GM12864 (cell line): ENCODE results near the gene DEDD.

Source experiments
- DNase-seq: peaks from one replicate; pipeline ENCODE4 v3.0.0-alpha.2; 2011; ENCODE audit warnings: low read depth
- H3K4me3 ChIP-seq: 2 replicates; pipeline ENCODE4 v1.5.1; 2011; ENCODE audit warnings: mild to moderate bottlenecking, low read depth, low read length, control low read depth
- TF ChIP-seq, protein P1 (sequence below): IDR thresholded peaks from 2 replicates; pipeline ENCODE4 v1.5.1; 2011; ENCODE audit warnings: low read depth, mild to moderate bottlenecking, moderate library complexity, low read length, control low read depth, inconsistent platforms; ENCODE audit errors: missing control alignments

DEDD gene

DNA sequence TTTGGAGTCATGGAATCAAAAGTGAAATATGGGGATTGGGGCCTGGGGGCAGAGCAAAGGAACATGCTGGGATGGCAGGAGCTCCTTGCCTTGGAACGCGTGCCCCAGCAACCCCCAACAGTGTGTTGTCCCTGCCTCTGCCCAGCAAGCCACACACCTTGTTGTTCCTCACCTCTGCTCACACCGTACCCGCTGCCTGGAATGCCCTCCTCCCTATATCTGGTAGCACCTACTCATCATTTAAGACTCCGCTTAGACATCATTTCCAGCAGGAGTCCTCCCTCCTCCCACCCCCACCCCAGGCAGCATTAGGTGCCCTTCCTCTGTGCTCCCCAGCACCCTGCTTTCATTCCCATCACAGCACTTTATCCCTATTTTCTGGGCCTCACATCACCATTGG, 50.9 kb downstream of the DEDD start:
- no peak overlapping the region for H3K4me3 ChIP-seq
- DNase-seq: no peak
- TF ChIP-seq, protein P1, sequence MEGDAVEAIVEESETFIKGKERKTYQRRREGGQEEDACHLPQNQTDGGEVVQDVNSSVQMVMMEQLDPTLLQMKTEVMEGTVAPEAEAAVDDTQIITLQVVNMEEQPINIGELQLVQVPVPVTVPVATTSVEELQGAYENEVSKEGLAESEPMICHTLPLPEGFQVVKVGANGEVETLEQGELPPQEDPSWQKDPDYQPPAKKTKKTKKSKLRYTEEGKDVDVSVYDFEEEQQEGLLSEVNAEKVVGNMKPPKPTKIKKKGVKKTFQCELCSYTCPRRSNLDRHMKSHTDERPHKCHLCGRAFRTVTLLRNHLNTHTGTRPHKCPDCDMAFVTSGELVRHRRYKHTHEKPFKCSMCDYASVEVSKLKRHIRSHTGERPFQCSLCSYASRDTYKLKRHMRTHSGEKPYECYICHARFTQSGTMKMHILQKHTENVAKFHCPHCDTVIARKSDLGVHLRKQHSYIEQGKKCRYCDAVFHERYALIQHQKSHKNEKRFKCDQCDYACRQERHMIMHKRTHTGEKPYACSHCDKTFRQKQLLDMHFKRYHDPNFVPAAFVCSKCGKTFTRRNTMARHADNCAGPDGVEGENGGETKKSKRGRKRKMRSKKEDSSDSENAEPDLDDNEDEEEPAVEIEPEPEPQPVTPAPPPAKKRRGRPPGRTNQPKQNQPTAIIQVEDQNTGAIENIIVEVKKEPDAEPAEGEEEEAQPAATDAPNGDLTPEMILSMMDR: no peak

DNA sequence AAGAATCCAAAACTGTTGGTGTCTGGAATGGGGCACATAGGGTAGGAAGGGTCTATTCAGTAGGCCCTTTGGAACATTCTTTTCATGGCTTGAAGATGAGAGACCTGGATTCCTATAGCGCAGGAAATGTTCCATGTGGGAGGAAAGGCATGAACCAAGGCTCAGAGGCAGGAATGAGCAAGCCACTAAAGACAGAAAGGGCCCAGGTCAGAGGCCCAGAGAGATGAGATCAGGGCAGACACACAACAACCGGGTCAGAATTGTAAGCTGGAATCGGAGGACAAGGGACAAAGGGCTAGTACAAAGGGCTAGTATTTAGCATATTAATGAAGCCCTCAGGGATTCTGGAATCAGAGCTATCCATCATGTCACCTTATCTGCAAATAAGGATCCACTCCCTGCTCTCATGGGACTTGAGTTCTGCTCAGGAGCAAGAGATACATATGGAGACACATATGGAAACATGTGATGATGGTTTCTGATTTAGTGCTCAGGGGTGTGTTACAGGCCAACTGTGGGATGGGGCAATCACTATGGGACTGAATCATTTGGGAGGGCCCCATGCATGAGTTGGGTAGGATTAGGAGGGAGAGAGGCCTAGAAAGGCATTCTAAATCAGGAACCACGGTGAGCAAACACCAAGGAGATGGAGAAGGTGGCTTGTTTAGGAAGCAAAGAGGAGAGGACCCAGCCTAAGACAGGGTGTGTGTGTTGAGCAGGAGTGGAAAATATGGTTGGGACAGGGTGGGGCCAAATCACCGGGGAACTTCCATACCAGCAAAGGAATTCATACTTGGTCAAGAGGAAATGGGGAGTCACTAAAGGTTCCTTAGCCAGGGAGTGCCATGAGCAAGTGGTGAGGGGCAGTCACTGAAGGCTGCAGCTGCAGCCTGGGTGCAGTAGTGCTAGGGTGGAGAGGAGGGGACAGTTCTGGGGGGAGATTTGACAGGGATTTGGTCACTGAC, 51.7 kb downstream of the DEDD start:
- no peak overlapping the region for H3K4me3 ChIP-seq
- no peak for DNase-seq
- TF ChIP-seq, protein P1: no peak

- TF ChIP-seq, protein P1: no peak
- no peak overlapping the region for H3K4me3 ChIP-seq
- DNase-seq: no peak
These were observed 52.9 kb downstream of the DEDD start for GRCh38 chr1:161079436-161080110.

GRCh38 chr1:161077426-161077825, 55.0 kb downstream of the DEDD start:
- TF ChIP-seq, protein P1: no peak
- no peak for DNase-seq
- H3K4me3 ChIP-seq: no peak overlapping the region

- TF ChIP-seq, protein P1: no peak
- H3K4me3 ChIP-seq: no peak overlapping the region
- DNase-seq: no peak
These were observed 56.1 kb downstream of the DEDD start for GRCh38 chr1:161076410-161076809.

- no peak overlapping the region; the same call in 1 of the 2 replicates for H3K4me3 ChIP-seq
- TF ChIP-seq, protein P1: no peak
- DNase-seq: no peak
These were observed 57.6 kb downstream of the DEDD start for GRCh38 chr1:161074676-161075368.
